Esophagus squamous epithelium (tissue), 5 donors: Measurements from ENCODE around the gene GPR137C. TPM values are rescaled to one million over a fixed set of nuclear protein-coding genes. Genes with fewer than 3 reads are reported as not detected.

Experiments used
- DNase-seq: peaks from one replicate; lab custom pipeline; 2025; lab: John Stamatoyannopoulos, UW
- H3K27ac ChIP-seq, 4 donors: fragments of 200-600 bp; sonication (generic); one replicate each; pipeline ENCODE4 v1.5.1; 2016 to 2019; ENCODE audit warnings: mild to moderate bottlenecking in 1 of 4
- H3K27me3 ChIP-seq, 4 donors: fragments of 200-600 bp; sonication (generic); 1 replicate in 3 of 4; 2 replicates in 1 of 4; pipeline versions ENCODE4 v1.5.1 to v1.6.0; 2017 to 2021; ENCODE audit warnings: antibody characterized with exemption in 1 of 4
- H3K36me3 ChIP-seq, 3 donors: fragments of 200-600 bp; sonication (generic); one replicate each; pipeline ENCODE4 v1.5.1; 2016 to 2019
- H3K4me1 ChIP-seq, 3 donors: fragments of 200-600 bp; sonication (generic); one replicate each; pipeline ENCODE4 v1.5.1; 2017 to 2019
- H3K4me3 ChIP-seq, 4 donors: fragments of 200-600 bp; sonication (generic); 1 replicate in 3 of 4; 2 replicates in 1 of 4; pipeline ENCODE4 v1.5.1; 2016 to 2019; ENCODE audit warnings: mild to moderate bottlenecking in 2 of 4, moderate library complexity in 1 of 4
- H3K9me3 ChIP-seq, 3 donors: fragments of 200-600 bp; sonication (generic); one replicate each; pipeline ENCODE4 v1.5.1; 2016 to 2019
- POLR2A ChIP-seq, 4 donors: fragments of 450-650 bp; IDR thresholded peaks; one replicate each; pipeline ENCODE4 v1.6.1; 2017; ENCODE audit warnings: antibody characterized with exemption in 4 of 4, mild to moderate bottlenecking in 4 of 4, moderate library complexity in 3 of 4
- WGBS, 2 donors: methylation state at CpG; one replicate each; pipeline ENCODE4 v1.1.5; 2018; 5-methylcytosine and 5-hydroxymethylcytosine counted together
- intact Hi-C: fragments of 100-400 bp; cut with DNase I; formaldehyde crosslinking; loops from one replicate; pipeline ENCODE4 v1.15.0; 2022
- total RNA-seq, 4 donors: library from RNA; depleted of rRNA; stranded (reverse); fragments of >200 nt; gene quantifications; one replicate each; pipeline ENCODE4 v1.1.0, GENCODE V29; 2016
- TF ChIP-seq, protein P1 (sequence below), 6 experiments: fragments of 450-650 bp in 4 of 6; fragments of 200-600 bp in 2 of 6; sonication (generic) in 2 of 6; IDR thresholded peaks; one replicate each; pipeline ENCODE4 v1.5.1; 2016 to 2019; ENCODE audit warnings: antibody characterized with exemption in 6 of 6, mild to moderate bottlenecking in 4 of 6, moderate library complexity in 4 of 6
- donor health status: DM: yes; HTN: yes; CAD: no.

GPR137C gene
- total RNA-seq, 4 donors from 2014 or later, result 0.21 to 0.95 (median 0.35) TPM

DNA sequence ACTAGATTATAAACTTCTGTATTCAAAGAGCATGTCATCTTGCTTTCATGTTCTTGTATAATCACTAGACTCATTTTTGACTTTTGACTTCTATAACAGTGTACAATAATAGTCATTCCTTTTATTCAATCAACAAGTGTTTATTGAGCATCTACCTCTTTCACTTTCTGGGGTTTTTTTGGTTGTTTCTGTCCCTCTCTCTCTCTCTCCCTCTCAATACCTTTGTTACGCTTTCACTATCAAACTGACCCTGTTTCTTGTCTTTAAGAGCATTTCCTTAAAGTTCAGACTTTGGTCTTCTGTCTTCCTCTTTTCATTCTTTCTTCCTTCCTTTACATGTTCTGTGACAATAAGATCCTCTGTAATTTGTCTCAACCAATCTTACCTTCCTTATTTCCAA, 49.5 kb downstream of the GPR137C start:
- no peak for DNase-seq
- TF ChIP-seq, protein P1, sequence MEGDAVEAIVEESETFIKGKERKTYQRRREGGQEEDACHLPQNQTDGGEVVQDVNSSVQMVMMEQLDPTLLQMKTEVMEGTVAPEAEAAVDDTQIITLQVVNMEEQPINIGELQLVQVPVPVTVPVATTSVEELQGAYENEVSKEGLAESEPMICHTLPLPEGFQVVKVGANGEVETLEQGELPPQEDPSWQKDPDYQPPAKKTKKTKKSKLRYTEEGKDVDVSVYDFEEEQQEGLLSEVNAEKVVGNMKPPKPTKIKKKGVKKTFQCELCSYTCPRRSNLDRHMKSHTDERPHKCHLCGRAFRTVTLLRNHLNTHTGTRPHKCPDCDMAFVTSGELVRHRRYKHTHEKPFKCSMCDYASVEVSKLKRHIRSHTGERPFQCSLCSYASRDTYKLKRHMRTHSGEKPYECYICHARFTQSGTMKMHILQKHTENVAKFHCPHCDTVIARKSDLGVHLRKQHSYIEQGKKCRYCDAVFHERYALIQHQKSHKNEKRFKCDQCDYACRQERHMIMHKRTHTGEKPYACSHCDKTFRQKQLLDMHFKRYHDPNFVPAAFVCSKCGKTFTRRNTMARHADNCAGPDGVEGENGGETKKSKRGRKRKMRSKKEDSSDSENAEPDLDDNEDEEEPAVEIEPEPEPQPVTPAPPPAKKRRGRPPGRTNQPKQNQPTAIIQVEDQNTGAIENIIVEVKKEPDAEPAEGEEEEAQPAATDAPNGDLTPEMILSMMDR (IDR thresholded peaks at IDR 0.05), result no peak
- no peak for TF ChIP-seq POLR2A (IDR thresholded peaks at IDR 0.05)
- no peaks in the 10 kb centered on the region for H3K36me3 ChIP-seq
- H3K9me3 ChIP-seq, result peaks cover 0 to 3% (median 0%) of the 10 kb centered on the region in 3 donors
- WGBS, 2 donors, result 68 to 84% methylated on average over 1 of the region's 1 CpG
- H3K27ac ChIP-seq, result no peak overlapping the region
- H3K4me1 ChIP-seq, result no peaks in the 10 kb centered on the region
- H3K27me3 ChIP-seq, result no peaks in the 10 kb centered on the region
- no peak overlapping the region for H3K4me3 ChIP-seq
- intact Hi-C loops, result no loop called here

DNA sequence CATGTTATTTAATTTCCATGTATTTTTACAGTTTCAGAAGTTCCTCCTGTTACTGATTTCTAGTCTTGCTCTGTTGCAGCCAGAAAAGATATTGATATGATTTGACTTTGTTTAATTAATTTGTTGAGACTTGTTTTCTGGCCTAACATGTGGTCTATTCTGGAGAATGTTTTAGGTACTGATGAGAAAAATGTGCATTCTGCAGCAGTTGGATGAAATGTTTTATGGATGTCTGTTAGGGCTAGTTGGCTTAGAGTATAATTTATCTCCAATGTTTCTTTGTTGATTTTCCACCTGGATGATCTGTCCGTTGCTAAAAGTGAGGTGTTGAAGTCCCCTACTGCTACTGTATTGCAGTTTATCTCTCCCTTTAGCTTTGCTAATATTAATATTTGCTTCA, 54.4 kb downstream of the GPR137C start:
- no peak for DNase-seq
- Histone ChIP-seq H3K27me3 (no peaks in the 10 kb centered on the region), H3K4me1 (no peaks in the 10 kb centered on the region), H3K27ac (no peak overlapping the region), H3K4me3 (no peak overlapping the region), H3K36me3 (no peaks in the 10 kb centered on the region), H3K9me3 (peaks cover 0 to 3% (median 0%) of the 10 kb centered on the region in 3 donors)
- intact Hi-C loops, result no loop called here
- WGBS, 2 donors, result 50 to 70% methylated on average over 1 of the region's 1 CpG
- TF ChIP-seq, protein P1 (IDR thresholded peaks at IDR 0.05), result no peak
- TF ChIP-seq POLR2A (IDR thresholded peaks at IDR 0.05), result no peak

DNA sequence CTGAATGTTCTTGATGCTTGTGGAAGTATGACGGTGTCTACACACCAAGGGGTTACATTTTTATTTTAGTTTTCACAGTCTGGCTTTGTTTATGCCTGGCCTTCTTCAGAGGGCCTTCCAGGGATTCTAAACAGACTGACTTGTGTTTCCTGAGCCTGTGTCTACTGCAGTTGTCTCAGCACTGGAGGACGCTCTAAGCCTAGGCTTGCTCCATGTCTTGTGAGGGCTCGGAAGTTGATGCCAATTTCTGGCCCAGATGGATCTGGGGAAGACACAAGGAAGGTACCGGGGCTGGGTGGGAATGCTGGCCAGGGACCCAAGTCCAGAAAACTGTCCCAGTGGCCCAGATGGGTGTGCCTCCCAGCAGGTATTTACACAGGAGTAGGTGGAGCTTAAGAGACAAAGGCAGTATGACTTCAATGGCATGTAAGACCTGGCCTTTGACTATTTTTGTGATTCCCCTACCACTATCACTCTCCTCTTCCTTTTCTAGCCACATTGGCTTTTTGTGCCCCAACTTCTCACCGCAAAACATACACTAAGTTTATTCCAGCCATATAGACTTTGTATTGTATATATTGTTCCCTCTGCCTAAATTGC, 56.9 kb downstream of the GPR137C start:
- TF ChIP-seq POLR2A (IDR thresholded peaks at IDR 0.05), result no peak
- TF ChIP-seq, protein P1 (IDR thresholded peaks at IDR 0.05), result no peak
- intact Hi-C loops, result no loop called here
- H3K36me3 ChIP-seq, result no peaks in the 10 kb centered on the region
- no peaks in the 10 kb centered on the region for H3K27me3 ChIP-seq
- no peaks in the 10 kb centered on the region for H3K4me1 ChIP-seq
- peaks cover 0 to under 1% (median 0%) of the 10 kb centered on the region in 3 donors for H3K9me3 ChIP-seq
- no peak overlapping the region for H3K27ac ChIP-seq
- no peak for DNase-seq
- WGBS, 2 donors, result 82 to 90% methylated on average over 4 of the region's 5 CpGs
- H3K4me3 ChIP-seq, result no peak overlapping the region

DNA sequence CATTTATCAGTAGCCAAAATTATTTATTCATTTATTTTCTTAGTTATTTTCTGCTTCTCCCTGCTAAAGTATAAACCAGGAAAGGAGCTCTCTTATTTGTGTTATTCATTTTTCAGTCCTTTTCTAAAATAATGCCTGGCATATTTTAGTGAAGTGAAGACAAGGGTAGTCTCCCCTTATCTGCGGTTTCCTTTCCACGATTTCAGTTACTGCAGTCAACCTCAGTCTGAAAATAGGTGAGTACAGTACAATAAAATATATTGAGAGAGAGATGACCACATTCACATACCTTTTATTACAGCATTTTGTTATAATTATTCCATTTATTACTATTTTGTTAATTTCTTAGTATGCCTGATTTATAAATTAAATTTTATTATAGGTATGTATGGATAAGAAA, 57.6 kb downstream of the GPR137C start:
- 93 to 95% methylated on average over 2 of the region's 2 CpGs for WGBS, 2 donors
- H3K36me3 ChIP-seq, result no peaks in the 10 kb centered on the region
- H3K27ac ChIP-seq, result no peak overlapping the region
- no peaks in the 10 kb centered on the region for H3K27me3 ChIP-seq
- no peak overlapping the region for H3K4me3 ChIP-seq
- intact Hi-C loops, result no loop called here
- H3K4me1 ChIP-seq, result no peaks in the 10 kb centered on the region
- no peaks in the 10 kb centered on the region for H3K9me3 ChIP-seq
- DNase-seq, result no peak
- TF ChIP-seq, protein P1 (IDR thresholded peaks at IDR 0.05), result no peak
- no peak for TF ChIP-seq POLR2A (IDR thresholded peaks at IDR 0.05)

DNA sequence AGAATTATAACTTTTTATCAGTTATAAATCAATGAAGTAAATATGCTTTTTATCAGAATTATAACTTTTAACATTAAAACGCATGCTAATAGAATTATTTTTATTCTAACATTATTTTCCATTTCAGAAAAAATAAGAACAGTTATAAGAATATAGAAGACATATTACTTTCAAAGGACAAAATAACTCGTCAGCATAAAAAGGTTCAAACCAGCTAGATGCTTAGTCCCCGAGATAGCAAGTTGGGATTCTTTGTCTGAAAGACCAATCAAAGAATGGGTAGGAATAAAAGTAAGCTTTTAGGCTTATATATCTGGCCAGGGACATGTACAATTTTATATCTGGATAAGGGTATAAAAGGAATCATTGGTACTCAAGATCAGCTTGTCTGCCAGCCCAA, 66.0 kb downstream of the GPR137C start:
- WGBS, 2 donors, result 92 to 95% methylated on average over 3 of the region's 3 CpGs

More for the DNA sequence above, 66.0 kb downstream of the GPR137C start:
- intact Hi-C loops, result no loop called here
- Histone ChIP-seq H3K9me3 (no peaks in the 10 kb centered on the region), H3K36me3 (no peaks in the 10 kb centered on the region), H3K4me3 (no peak overlapping the region), H3K4me1 (no peaks in the 10 kb centered on the region), H3K27ac (no peak overlapping the region), H3K27me3 (no peaks in the 10 kb centered on the region)
- TF ChIP-seq POLR2A (IDR thresholded peaks at IDR 0.05), result no peak
- TF ChIP-seq, protein P1 (IDR thresholded peaks at IDR 0.05), result no peak
- no peak for DNase-seq
